Tracheal epithelial cell (primary cell): ENCODE results near the gene MAPK1. TPM values are rescaled to one million over a fixed set of nuclear protein-coding genes. Genes with fewer than 3 reads are reported as not detected.

ENCODE experiments used
- total RNA-seq: library from RNA; depleted of rRNA; stranded (reverse); fragments of >200 nt; gene quantifications from 2 replicates; pipeline ENCODE4 v1.2.1, GENCODE V29; 2014

Gene MAPK1
- total RNA-seq: 56.1 and 56.7 TPM in 2 replicates

GRCh38 chr22:21867528-21868266 lies at the start of gene MAPK1:
Gene MAPK1 (minus strand): TSS chr22:21867645. CDS start chr22:21867440, 205 bp downstream.

GRCh38 chr22:21735200-21736083 lies 132.0 kb downstream of the MAPK1 start, which contains the start of gene YPEL1:
Gene YPEL1 (minus strand): TSS chr22:21735794. CDS start chr22:21710744, 25,050 bp downstream.

Other genes starting within 250 kb of the MAPK1 start
- gene YDJC, start 237.6 kb downstream of the MAPK1 start, total RNA-seq: 56.3 and 57.6 TPM in 2 replicates
- 0.24 TPM in 1 of 2 replicates, not detected in the other for gene CCDC116, start 234.9 kb downstream of the MAPK1 start, total RNA-seq
- 27.7 and 52.1 TPM in 2 replicates for gene SDF2L1, start 225.3 kb downstream of the MAPK1 start, total RNA-seq
- 14.5 and 14.7 TPM in 2 replicates for gene PPIL2, start 201.6 kb downstream of the MAPK1 start, total RNA-seq
- 1.4 TPM in 1 of 2 replicates, not detected in the other for gene YPEL1, start 131.9 kb downstream of the MAPK1 start, total RNA-seq
- 19.4 and 30.8 TPM in 2 replicates for gene PPM1F, start 85.2 kb upstream of the MAPK1 start, total RNA-seq
- 23.9 and 36.4 TPM in 2 replicates for gene TOP3B, start 115.1 kb upstream of the MAPK1 start, total RNA-seq